GM12892 (cell line): ENCODE measurements around the gene HEBP1. TPM values are rescaled to one million over a fixed set of nuclear protein-coding genes. Genes with fewer than 3 reads are reported as not detected.

Experiments
- DNase-seq: peaks from one replicate; pipeline ENCODE4 v3.0.0; 2011; ENCODE audit not compliant: insufficient read length
- FAIRE-seq: peaks from 2 replicates; lab custom pipeline; 2011; peaks lifted over from hg19 to GRCh38; lab: Jason Lieb, UNC
- POLR2A ChIP-seq: IDR thresholded peaks from 2 replicates; pipeline ENCODE4 v1.6.1; 2011; ENCODE audit warnings: low read depth, low read length, control low read depth
- POLR2AphosphoS5 ChIP-seq: IDR thresholded peaks from 2 replicates; pipeline ENCODE4 v1.6.1; 2011; ENCODE audit warnings: low read depth, low read length, control low read depth
- TAF1 ChIP-seq: IDR thresholded peaks from 2 replicates; pipeline ENCODE4 v1.6.1; 2011; ENCODE audit warnings: low read depth, mild to moderate bottlenecking, control low read depth, low read length, borderline replicate concordance
- polyA plus RNA-seq: library from polyadenylated mRNA; unstranded; fragments of >200 nt; gene quantifications from one replicate; pipeline ENCODE4 v1.2.1, GENCODE V29; 2012; ENCODE audit warnings: missing spikeins, inconsistent platforms; ENCODE audit not compliant: missing spikeins

Gene HEBP1, protein sequence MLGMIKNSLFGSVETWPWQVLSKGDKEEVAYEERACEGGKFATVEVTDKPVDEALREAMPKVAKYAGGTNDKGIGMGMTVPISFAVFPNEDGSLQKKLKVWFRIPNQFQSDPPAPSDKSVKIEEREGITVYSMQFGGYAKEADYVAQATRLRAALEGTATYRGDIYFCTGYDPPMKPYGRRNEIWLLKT
- polyA plus RNA-seq: 0.85 TPM

DNA sequence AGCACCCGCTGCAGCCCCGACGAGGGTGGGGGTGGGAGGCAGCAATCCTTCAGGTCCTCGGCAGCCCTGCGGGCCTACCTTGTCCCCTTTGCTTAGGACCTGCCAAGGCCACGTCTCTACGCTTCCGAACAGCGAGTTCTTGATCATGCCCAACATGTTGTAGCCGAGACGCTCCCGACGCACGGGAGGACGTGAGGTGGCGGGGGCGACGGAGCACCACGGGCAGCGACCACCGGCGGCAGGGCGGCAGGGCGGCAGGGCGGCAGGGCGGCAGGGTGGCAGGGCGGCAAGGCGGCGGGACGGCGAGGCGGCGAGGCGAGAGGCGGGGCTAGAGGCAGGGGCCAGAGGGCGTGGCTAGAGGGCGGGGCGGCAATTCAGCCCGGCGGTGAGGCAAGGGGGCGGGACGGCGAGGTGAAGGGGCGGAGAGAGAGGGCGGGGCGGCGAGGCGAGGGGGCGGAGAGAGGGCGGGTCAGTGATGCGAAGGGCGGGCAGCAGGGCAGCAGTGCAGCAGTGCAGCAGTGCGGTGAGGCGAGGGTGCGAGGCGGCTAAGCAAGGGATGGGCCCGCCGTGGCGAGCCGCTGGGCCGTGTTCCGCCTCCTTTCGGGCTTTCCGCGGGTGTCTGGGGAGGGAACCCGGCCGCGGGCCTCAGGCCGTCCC lies at the start of gene HEBP1:
Gene HEBP1, minus strand, starts transcription at position 307 of the 657 bp plus-strand sequence. Its CDS starts 151 bp downstream, at position 156.
- DNase-seq: peak; percentile 89
- no peak for TF ChIP-seq POLR2AphosphoS5
- no peak for TF ChIP-seq POLR2A
- no peak for TF ChIP-seq TAF1
- peak; percentile 84 for FAIRE-seq

DNA sequence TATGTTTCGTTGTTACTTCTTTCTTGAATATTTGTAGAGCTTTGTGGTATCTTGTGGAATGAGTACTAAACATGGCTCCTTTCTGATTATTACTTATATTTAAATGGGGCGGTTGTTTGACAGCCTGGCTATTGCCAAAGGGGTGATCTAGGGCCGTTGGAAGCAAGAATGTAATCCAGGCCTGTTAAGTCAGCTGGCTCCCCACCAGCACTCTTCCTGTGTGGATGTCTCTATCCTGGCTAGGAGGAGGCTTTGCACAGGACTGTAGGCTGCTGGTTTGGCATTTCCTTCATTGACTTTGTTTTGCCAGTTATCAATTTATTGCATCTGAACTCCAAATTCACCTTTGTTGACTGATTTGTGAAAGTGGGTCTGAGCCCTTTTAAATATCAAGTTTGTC lies 49.8 kb upstream of the HEBP1 start:
- TF ChIP-seq POLR2A: no peak
- TF ChIP-seq TAF1: no peak
- TF ChIP-seq POLR2AphosphoS5: no peak
- no peak for FAIRE-seq
- DNase-seq: no peak

DNA sequence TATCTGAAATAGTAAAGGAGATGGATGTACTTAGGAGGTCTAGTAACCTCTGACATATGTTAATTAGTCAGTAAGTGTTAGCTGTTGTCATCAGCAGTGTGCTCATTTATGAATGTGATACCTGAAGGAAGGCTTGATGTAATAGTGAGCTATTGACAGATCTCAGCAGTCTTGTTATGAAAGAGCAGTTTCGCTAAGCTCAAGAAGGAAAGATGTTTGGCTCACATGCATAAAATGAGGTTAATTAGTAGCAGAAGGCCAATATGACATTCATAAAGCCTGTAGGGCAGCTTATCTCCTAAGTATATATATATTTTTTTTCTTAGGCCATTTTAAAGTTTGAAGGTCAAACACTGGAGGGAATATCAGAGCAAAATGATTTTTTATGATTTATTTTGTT lies 46.9 kb upstream of the HEBP1 start:
- FAIRE-seq (no peak), DNase-seq (no peak)
- TF ChIP-seq TAF1 (no peak), POLR2A (no peak), POLR2AphosphoS5 (no peak)

DNA sequence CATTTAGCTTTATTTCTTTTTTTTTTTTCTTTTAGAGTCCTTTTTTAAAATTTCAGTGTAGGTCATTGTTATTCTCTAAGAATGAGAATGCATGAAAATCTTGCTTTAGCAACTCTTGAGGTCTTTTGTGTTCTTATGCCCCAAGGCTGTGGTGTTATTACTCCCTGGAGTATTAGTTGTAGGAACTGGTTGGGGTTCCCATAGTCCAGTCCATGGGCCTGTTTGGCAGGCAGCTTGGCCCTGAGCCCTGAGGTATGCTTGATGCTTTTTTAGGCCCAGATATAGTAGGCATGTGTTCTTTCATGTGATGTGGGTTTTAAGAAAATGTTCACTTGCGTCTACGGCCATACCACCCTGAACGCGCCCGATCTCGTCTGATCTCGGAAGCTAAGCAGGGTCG lies 45.8 kb upstream of the HEBP1 start:
- DNase-seq: no peak
- no peak for FAIRE-seq
- no peak for TF ChIP-seq POLR2A
- no peak for TF ChIP-seq POLR2AphosphoS5
- TF ChIP-seq TAF1: no peak

DNA sequence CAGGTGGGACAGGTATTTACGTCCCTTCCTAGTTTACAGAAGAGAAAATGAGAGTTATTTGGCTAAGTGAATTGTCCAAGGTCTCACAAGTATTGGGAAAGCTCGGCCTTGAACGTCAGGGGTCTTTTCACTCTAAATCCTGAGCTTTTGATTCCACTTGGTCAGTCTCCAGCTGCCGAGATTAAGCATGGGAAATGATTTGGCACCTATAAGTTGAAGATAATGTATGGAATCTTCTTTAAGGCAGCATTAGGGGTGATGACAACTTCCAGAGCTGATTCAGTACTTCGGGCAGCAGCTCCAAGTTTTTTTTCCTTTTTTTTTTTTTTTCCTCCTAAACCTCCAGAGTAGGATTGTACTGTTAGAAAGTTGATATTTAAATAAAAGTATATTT lies 44.8 kb upstream of the HEBP1 start:
- TF ChIP-seq TAF1: no peak
- TF ChIP-seq POLR2A: no peak
- TF ChIP-seq POLR2AphosphoS5: no peak
- DNase-seq (no peak), FAIRE-seq (no peak)

DNA sequence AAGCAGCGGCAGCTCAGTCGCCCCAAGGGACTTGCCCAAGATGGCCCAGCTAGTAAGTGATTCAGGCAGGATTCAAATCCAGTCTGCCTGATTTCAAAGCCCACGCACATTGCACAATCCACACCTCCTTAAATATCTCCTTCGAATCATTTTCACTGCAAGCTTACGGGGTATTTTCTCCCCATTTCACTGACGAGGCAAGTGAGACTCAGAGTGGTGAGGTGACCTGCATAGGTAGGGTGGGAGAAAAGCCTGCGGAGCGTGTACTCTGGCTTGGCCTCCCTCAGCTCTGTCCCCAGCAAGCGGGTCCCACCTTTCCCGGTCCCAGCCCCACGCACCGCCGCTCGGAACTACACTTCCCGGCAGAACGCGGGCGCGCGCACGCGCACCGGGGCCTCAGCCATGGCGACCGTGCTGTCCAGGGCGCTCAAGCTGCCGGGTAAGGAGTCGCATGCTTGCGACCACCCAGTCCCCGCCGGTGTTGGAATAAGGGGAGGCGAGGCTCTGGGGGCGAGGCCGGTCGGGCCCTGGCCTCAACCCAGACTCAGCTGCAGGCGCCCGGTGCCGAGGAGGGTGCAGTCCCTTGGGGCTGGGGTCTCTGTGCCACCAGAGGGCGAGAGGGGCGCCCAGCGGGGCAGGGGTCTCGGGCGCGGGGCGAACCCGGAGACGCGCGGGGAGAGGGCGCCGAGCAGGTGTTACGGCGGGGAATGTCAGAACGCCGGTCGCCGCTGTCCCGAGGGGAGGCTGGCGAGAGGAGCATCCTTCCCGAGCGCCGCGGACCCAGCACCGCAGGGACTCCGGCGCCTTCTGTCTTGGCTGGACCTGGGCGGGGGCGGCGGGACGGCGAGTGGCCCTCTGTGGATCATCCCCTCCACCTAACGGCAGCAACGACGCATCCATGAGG lies 44.2 kb upstream of the HEBP1 start, which contains the start of gene FAM234B:
Gene FAM234B, plus strand, starts transcription at position 380 of the 904 bp plus-strand sequence. Its CDS starts 23 bp downstream, at position 403.
- peak; percentile 76 for FAIRE-seq

DNA sequence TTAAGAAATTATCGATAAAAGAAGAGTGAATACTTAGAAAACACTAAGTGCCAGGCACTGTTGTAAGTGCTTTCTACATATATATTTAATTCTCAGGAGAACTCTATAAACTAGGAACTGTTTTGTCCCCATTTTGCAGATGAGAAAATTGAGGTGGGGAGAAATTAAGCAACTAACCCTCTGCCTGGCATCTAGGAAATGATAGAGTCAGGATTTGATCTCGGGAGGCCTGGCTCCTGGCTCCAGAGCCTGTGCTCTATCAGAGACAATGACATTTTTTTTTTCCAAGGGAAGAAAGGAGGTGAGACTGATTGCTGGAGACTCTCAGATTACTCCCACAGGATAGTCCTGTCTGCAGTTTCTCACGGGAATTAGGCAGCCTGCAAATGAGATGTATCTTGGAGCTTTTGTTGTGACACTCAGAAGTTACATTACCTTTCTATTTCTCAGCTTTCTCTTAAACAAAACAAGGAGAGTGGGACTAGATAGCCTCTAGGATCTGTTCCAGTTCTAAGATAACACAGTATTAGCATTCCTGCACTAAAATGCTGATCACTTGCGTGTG lies 42.7 kb upstream of the HEBP1 start:
- TF ChIP-seq POLR2A (no peak), TAF1 (no peak), POLR2AphosphoS5 (no peak)
- FAIRE-seq (no peak), DNase-seq (no peak)

More for the DNA sequence above, 44.2 kb upstream of the HEBP1 start, which contains the start of gene FAM234B:
- peak; percentile 75 for DNase-seq
- TF ChIP-seq TAF1 (no peak), POLR2AphosphoS5 (no peak), POLR2A (no peak)

DNA sequence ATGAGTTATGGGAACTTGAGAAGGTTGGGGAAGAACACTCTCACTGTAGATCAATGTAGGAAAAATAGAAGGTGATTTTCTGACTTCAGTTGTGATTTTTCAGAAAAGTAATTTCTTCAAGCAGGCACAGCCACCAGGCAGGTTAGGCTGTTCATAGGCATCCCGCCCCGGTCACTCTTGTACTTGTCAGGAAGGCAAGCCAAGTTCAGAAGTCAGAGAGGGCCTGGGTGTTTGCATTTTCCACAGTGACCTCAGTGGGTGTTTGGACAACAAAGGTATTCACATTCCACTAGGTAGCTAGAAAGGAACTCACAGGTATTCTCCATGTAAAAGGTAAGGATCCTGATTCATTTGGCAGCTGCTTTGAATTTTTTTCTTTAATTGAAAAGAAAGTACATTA lies 41.2 kb upstream of the HEBP1 start:
- TF ChIP-seq POLR2A: no peak
- TF ChIP-seq POLR2AphosphoS5: no peak
- TF ChIP-seq TAF1: no peak
- no peak for FAIRE-seq

DNA sequence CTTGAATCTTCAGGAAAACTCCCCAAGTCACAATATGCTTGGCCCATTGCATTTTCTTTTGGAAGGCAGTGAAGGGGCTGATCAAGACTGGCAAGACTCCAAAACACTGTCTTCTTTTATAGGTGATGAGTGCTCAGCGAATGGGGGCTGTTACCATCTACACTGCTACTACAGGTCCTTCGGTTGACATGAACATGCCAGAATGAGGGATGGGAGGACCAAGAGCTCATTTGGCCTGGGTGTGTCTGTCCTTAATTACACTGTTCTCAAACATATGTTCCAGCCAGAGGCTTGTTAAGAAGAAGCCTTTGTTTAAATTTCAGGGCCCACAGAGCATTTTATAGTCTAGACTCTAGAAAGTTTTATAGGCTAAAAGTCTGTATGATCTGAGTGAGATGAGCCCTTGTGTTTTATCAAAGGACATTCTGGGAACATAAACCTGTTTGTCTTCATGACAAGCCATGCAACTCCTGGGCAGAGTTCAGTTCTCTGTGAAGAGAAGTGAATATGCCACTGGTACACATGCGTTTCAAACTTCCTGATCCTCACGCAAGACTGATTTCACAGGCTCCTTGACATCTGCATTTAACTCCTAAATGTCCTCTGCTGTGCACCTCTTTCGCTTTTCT lies 39.4 kb upstream of the HEBP1 start:
- DNase-seq (no peak), FAIRE-seq (no peak)

More for the DNA sequence above, 41.2 kb upstream of the HEBP1 start:
- no peak for DNase-seq

DNA sequence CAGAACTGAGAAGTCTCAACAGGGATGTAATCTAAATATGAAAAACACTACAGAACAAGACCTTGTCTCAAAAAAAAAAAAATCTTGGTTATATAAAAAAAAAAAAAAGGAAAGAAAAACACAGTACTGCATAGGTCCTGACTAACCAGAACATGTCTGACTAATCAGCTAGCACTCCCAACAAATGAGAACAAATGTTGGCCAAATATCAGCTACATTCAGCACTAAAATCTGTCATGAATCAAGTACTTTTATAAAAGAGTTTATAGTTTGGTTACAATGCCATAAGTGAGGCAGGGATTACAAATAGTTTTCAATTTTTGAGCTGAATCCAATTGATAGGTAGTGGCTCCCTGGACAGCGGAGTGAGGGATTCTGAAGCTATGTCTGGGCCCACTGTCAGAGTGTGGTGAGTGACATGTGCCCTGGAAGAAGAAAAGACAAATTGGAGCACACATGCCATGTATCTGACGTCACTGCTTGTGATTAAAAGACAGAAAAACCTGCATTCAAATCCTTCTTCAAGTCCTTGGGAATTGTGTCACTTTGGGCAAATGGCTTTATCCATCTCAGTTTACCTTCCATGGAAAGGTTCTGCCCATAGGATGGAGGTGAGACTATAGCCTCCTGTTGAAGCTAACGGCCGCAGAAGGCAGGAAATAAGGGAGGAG lies 38.6 kb upstream of the HEBP1 start:
- FAIRE-seq (no peak), DNase-seq (no peak)
- TF ChIP-seq POLR2A (no peak), POLR2AphosphoS5 (no peak), TAF1 (no peak)

More for the DNA sequence above, 39.4 kb upstream of the HEBP1 start:
- TF ChIP-seq TAF1 (no peak), POLR2A (no peak), POLR2AphosphoS5 (no peak)
